Testis (tissue), 3 donors: Measurements from ENCODE around the gene SLC23A2. TPM values are rescaled to one million over a fixed set of nuclear protein-coding genes. Genes with fewer than 3 reads are reported as not detected.
"Not testable (repeated sequence)": the region's sequence is repeated elsewhere in the genome, so short reads cannot be mapped to it uniquely, and the experiment has no call there.

Experiments used
- DNase-seq: peaks from one replicate; pipeline ENCODE4 v3.0.0-alpha.2; 2019
- H3K27ac ChIP-seq, 2 donors: fragments of 200-600 bp; sonication (generic); one replicate each; pipeline ENCODE4 v1.5.1; 2019
- H3K27me3 ChIP-seq: fragments of 200-600 bp; sonication (generic); one replicate; pipeline ENCODE4 v1.5.1; 2019
- H3K36me3 ChIP-seq: fragments of 200-600 bp; sonication (generic); one replicate; pipeline ENCODE4 v1.5.1; 2017; ENCODE audit warnings: low read depth; ENCODE audit errors: missing control alignments
- H3K4me1 ChIP-seq: fragments of 200-600 bp; sonication (generic); one replicate; pipeline ENCODE4 v1.5.1; 2019
- H3K4me3 ChIP-seq, 2 donors: fragments of 200-600 bp; sonication (generic); one replicate each; pipeline ENCODE4 v1.5.1; 2017 to 2019
- H3K9me3 ChIP-seq: fragments of 200-600 bp; sonication (generic); one replicate; pipeline ENCODE4 v1.5.1; 2017
- CTCF ChIP-seq, 3 experiments: fragments of 450-650 bp in 2 of 3; fragments of 200-600 bp in 1 of 3; sonication (generic) in 1 of 3; IDR thresholded peaks; one replicate each; pipeline ENCODE4 v1.5.1; 2016 to 2019; ENCODE audit warnings: antibody characterized with exemption in 3 of 3, mild to moderate bottlenecking in 2 of 3, moderate library complexity in 1 of 3
- POLR2A ChIP-seq: fragments of 450-650 bp; IDR thresholded peaks from one replicate; pipeline ENCODE4 v1.6.1; 2017; ENCODE audit warnings: antibody characterized with exemption, mild to moderate bottlenecking, moderate library complexity
- WGBS, 2 donors: methylation state at CpG; one replicate each; pipeline ENCODE4 v1.1.5; 2018; 5-methylcytosine and 5-hydroxymethylcytosine counted together
- intact Hi-C: fragments of 100-400 bp; cut with DNase I; formaldehyde crosslinking; loops from one replicate; pipeline ENCODE4 v1.15.1; 2023; ENCODE audit warnings: low total_unique reads
- polyA plus RNA-seq: library from polyadenylated mRNA; stranded (reverse); fragments of 350-450 nt; fragmentation: Illumina TruSeq; extraction: RNeasy Lipid Tissue Mini Kit (QIAGEN cat#74804); gene quantifications from one replicate; pipeline ENCODE4 v1.2.3, GENCODE V29; 2014; ENCODE audit warnings: low read depth, low replicate concordance; ENCODE audit not compliant: insufficient read depth
- total RNA-seq, 2 donors: library from RNA; depleted of rRNA; stranded (reverse); fragments of >200 nt; gene quantifications; one replicate each; pipeline ENCODE4 v1.2.3, GENCODE V29; 2016

The SLC23A2 gene
- total and polyA plus RNA-seq, 3 donors from 2014 or later, result 23.6 to 49.3 (median 40.7) TPM

DNA sequence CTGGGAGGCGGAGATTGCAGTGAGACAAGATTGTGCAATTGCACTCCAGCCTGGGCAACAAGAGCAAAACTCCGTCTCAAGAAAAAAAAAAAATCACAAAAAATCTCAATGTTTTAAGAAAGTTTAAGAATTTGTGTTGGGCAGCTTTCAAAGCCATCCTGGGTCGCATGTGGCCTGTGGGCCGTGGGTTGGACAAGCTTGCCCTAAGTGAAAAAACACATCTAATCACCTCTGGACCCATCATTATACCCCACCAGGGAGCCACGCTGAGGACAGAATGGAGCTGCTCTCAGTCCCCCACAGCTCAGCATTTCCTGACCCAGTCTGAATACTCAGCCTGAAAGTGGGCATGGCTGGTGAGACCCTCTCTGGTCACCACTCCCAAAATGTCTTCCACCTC is 150.3 kb downstream of the SLC23A2 start:
- no peak for DNase-seq
- 84 to 95% methylated on average over 5 of the region's 5 CpGs for WGBS, 2 donors
- intact Hi-C loops, result no loop called here

GRCh38 chr20:4848829-4849228 is 152.5 kb downstream of the SLC23A2 start:
- H3K36me3 ChIP-seq, DNase-seq, H3K9me3 ChIP-seq, H3K4me3 ChIP-seq, H3K27ac ChIP-seq, H3K4me1 ChIP-seq, H3K27me3 ChIP-seq, intact Hi-C loops: not testable (repeated sequence)
- 94 to 97% methylated on average over 3 of the region's 3 CpGs for WGBS, 2 donors

More for the DNA sequence above, 150.3 kb downstream of the SLC23A2 start:
- no peak overlapping the region for H3K4me3 ChIP-seq
- no peaks in the 10 kb centered on the region for H3K4me1 ChIP-seq
- no peaks in the 10 kb centered on the region for H3K36me3 ChIP-seq
- no peaks in the 10 kb centered on the region for H3K27me3 ChIP-seq
- H3K9me3 ChIP-seq, result no peaks in the 10 kb centered on the region
- H3K27ac ChIP-seq, result no peak overlapping the region
- TF ChIP-seq CTCF (IDR thresholded peaks at IDR 0.05), result no peak
- TF ChIP-seq POLR2A, result no peak

DNA sequence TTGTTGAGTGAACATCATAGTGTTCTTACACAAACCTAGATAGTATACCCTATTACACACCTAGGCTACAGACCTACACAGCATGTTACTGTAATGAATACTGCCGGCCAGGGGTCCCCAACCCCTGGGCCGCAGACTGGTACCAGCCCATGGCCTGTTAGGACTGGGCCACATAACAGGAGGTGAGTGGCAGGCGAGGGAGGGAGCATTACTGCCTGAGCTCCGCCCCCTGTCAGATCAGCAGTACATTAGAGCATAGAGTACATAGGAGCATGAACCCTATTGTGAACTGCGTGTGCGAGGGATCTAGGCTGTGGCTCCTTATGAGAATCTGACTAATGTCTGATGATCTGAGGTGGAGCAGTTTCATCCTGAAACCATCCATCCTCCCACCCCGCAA is 153.3 kb downstream of the SLC23A2 start:
- intact Hi-C loops, result no loop called here
- TF ChIP-seq CTCF (IDR thresholded peaks at IDR 0.05), result no peak
- no peak for TF ChIP-seq POLR2A
- H3K4me1 ChIP-seq, result peaks cover 3% of the 10 kb centered on the region
- H3K36me3 ChIP-seq, result no peaks in the 10 kb centered on the region
- DNase-seq, result no peak
- H3K27ac ChIP-seq, result no peak overlapping the region
- no peaks in the 10 kb centered on the region for H3K27me3 ChIP-seq
- 82 to 92% methylated on average over 7 of the region's 7 CpGs for WGBS, 2 donors
- H3K9me3 ChIP-seq, result no peaks in the 10 kb centered on the region
- no peak overlapping the region for H3K4me3 ChIP-seq

DNA sequence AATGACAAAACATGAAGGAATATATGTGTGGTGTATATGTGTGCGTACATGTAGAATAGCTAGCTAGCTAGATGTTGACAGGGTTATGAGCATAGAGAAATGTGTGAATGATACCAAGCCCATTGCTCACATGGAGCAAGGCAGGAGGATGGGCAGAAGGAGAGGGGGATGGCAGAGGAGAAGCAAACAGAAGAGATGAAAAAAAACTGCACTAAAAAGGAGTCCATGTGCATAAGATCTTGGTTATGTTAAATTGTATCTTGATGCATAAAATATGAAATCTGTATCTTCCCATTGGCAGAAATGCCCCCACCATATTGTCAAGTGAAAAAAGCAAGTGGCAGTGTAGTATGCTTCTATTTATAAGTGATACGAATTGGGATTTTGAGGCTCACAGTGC is 154.5 kb downstream of the SLC23A2 start:
- Histone ChIP-seq H3K9me3 (no peaks in the 10 kb centered on the region), H3K27ac (no peak overlapping the region), H3K4me3 (no peak overlapping the region), H3K36me3 (no peaks in the 10 kb centered on the region), H3K4me1 (peaks cover 3% of the 10 kb centered on the region), H3K27me3 (no peaks in the 10 kb centered on the region)
- TF ChIP-seq POLR2A, result no peak
- TF ChIP-seq CTCF (IDR thresholded peaks at IDR 0.05), result no peak
- intact Hi-C loops, result no loop called here
- WGBS, 2 donors, result 89 to 90% methylated on average over 2 of the region's 2 CpGs
- no peak for DNase-seq

DNA sequence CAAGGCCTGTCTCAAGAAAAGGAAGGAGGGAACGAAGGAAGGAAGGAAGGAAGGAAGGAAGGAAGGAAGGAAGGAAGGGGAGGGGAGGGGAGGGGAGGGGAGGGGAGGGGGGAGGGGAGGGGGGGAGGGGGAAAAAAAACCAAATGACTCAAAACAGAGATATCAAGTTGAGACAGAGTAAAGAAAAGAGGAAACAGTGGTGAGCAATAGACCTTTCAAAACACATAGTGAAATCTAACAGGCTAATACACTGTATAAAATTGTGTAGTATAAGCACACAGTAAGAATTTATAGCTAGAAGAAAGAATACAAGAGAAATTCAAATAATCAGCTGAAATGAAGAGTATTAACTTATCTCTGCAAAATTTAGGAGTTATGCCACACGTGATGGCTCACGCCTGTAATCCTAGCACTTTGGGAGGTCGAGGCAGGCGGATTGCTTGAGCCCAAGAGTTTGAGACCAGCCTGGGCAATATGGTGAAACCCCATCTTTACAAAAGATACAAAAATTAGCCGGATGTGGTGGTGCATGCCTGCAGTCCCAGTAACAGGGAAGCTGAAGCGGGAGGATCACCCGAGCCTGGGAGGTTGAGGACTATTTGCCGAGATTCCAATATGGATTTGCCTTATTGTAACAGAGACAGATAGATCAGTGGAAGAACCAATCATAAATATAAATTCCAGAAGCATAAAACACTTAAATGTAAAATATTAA is 156.4 kb downstream of the SLC23A2 start:
- Histone ChIP-seq H3K4me1 (peaks cover 3% of the 10 kb centered on the region), H3K9me3 (no peaks in the 10 kb centered on the region), H3K4me3 (no peak overlapping the region), H3K27ac (no peak overlapping the region), H3K27me3 (no peaks in the 10 kb centered on the region), H3K36me3 (no peaks in the 10 kb centered on the region)
- intact Hi-C loops, result no loop called here
- no peak for TF ChIP-seq POLR2A
- TF ChIP-seq CTCF (IDR thresholded peaks at IDR 0.05), result no peak
- 71 to 92% methylated on average over 9 of the region's 9 CpGs for WGBS, 2 donors
- DNase-seq, result no peak
